ENCODE results near the gene LRBA. TPM values are rescaled to one million over a fixed set of nuclear protein-coding genes. Genes with fewer than 3 reads are reported as not detected.

LRBA gene
- total RNA-seq, 1 experiment from 2014 or later = 12.5 TPM

DNA sequence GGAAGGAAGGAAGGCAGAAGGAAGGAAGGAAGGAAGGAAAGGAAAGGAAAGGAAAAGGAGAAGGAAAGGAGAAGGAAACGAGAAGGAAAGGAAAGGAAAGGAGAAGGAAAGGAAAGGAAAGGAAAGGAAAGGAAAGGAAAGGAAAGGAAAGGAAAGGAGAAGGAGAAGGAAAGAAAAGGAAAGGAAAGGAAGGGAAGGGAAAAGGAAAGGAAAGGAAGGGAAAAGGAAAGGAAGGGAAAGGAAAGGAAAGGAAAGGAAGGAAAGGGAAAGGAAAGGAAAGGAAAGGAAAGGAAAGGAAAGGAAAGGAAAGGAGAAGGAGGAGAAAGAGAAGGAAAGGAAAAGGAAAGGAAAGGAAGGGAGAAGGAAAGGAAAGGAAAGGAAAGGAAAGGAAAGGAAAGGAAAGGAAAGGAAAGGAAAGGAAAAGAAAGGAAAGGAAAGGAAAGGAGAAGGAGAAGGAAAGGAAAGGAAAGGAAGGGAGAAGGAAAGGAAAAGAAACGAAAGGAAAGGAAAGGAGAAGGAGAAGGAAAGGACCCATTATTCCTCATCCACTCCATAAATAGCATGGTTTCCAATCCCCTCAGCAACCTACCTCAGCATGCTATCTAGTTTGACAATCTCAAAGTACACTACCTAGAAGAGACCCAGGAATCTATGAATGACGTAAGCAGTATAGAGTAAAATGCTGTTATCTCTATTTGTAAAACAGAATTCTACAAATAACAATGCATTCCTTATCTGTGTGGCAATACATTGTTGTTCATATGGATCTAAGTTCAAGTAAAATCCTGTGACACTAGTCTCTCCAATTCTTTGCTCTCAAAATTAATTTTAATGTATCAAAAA lies 209.7 kb downstream of the LRBA start:
- no peak for DNase-seq (ENCODE audit: low read depth)

DNA sequence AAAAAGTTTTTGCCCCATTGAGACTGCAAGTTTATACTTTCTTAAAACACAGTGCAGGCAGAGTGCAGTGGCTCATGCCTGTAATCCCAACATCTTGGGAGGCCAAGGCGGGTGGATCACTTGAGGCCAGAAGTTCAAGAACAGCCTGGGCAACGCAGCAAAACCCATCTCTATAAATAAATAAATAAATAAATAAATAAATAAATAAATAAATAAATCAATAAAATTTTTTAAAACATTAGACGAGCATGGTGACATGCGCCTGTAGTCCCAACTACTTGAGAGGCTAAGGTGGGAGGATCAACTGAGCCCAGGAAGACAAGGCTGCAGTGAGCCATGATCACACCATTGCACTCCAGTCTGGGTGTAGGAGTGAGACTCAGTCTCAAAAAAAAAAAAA lies 213.3 kb downstream of the LRBA start:
- DNase-seq (ENCODE audit: low read depth) = no peak

DNA sequence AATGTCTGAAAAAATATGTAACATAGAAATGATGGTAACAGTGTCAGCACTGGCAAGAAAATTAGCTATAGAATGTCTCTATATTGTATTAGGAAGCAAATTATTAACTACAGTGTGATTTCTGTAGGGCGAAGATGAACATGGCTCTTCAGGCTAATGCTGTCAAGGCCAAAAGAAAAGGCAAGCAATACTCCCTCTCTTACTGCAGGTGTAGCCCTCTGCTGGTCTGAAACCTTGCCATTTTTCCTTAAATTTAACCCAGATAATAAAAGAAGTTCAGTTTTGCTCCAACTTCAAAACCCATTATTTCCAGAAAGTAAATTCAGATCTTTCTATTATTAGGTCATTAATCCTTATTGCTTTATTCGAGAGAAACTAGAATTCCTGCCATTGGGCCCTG lies 215.9 kb downstream of the LRBA start:
- DNase-seq (ENCODE audit: low read depth) = no peak

DNA sequence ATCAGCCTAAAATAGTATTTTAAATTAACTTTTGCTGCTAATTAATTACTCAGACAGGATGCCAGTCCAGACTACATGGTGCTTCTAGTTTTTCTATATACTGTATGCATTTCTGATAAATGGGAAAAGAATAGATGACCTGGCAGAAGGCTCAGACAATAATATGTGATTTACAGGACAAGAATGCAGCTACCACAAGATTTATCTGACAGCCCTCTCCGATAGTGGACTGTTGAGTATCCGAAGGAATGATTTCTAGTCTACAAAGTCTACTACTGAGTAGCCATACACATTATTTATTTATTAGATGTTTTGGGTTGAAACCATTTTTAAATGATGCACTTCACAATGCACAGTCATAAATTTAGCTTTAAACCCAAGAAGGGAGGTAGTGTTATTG lies 220.4 kb downstream of the LRBA start:
- no peak for DNase-seq (ENCODE audit: low read depth)

DNA sequence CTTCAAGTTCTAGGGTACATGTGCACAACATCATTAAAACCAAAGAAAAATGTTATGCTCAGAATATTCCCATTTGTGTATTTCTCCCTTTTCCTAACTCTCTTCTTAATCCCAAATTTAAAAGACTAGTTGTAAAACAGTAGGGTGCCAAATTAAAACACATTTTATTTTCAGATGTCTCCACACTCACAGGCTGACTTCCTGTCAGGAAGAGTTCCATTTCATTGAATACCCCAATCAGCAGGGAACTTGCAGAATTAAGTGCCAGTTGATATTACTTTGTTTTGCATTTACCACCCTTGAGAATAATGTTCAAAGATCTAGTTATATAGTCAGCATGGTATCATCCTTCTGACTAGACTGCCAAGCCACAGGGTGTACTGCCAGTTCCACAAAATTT lies 225.2 kb downstream of the LRBA start:
- DNase-seq (ENCODE audit: low read depth) = no peak

DNA sequence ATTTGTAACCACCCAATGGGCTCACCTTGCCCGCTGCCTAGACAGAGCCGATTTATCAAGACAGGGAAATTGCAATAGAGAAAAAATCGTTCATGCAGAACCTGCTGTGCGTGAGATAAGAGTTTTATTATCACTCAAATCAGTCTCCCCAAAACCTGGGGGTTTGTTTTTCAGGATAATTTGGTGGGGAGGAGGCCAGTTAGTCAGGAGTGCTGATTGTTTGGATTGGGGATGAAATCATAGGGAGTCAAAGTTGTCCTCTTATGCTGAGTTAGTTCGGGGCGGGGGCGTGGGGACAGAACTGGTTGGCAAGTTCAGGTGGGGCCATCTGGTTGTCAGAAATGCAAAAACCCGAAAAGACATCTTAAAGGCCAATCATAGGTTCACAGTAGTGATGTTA lies 230.1 kb downstream of the LRBA start:
- DNase-seq (ENCODE audit: low read depth) = no peak

DNA sequence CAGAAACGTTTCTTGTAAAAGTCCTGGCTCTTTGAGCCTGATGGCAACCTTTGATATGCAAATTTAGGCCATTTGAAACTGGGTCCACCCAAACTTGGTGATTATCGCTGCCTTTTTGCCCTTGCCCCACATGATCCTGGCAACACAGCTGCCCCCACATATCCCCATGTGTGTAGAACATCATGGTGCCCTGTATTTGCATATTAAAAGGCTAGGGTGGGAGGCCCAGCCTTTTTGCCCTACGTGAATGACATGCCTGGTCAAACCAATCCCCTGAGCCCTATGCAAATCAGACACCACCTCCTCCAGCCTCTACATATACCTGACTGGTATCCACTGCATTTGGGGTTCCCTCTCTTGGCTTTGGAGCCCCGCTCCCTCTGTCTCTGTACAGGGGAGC lies 230.8 kb downstream of the LRBA start:
- DNase-seq (ENCODE audit: low read depth) = no peak

DNA sequence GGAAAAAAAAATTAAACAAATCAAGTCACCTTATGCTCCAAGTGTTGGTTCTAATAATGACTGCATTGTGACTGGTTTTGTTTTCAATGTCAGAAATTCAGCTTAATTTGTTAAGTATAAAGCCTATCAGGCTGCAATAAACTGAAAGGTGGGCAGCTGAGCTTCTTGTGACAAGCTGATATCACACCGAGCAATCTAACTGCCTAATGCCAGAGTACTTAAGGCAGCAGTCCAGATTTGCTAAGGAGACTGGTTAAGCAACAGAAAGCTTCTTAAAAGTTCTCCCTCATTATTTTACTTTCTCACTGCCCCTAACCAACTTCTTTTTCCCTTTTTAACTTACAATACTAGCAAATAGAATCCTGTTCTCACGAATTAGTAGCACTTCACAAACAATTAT lies 232.2 kb downstream of the LRBA start:
- no peak for DNase-seq (ENCODE audit: low read depth)

DNA sequence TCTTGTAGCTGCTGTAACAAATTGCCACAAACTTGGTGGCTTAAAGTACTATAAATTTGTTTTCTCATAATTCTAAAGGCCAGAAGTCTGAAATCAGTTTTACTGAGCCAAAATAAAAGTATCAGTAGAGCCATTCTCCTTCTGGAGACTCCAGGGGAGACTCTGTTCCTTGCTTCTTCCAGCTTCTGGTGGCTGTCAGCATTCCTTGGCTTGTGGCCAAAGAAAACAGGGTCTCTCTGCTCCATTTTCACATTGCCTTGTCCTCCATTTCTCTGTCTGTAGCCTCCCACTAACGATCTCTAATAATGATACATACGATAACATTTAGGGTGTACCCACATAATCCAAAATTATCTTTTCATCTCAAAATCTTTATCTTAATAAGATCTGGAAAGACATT lies 232.8 kb downstream of the LRBA start:
- peak; percentile 35 for DNase-seq (ENCODE audit: low read depth)

DNA sequence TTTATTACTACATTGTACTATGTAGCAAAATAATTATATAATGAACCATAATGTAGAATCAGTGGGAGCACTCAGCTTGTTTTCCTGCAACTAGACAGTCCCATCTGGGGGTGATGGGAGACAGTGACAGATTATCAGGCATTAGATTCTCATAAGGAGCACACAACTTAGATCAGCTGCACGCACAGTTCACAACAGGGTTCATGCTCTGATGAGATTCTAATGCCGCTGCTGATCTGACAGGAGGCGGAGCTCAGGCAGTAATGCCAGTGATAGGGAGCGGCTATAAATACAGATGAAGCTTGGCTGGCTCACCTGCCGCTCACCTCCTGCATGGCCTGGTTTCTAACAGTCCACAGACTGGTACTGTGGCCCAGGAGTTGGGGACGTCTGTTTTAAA lies 233.9 kb downstream of the LRBA start:
- DNase-seq (ENCODE audit: low read depth) = no peak

DNA sequence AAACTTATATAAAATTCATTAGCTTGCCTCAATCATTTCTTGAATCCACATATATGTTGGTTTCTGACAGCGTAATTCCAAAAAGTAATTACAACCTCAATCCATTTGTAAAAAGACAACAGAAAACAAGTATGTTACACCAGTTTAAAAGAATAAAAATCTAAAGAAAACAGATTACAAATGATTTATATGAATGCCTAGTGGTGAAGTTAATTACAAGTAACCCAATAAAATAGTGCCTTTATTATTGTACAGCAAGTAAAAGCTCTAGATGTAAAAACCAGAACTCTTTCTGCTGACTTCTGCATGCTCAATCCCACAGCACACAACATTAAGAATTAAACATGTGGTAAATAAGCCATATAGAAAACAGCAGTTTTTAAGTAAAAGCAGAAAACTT lies 235.4 kb downstream of the LRBA start:
- no peak for DNase-seq (ENCODE audit: low read depth)

DNA sequence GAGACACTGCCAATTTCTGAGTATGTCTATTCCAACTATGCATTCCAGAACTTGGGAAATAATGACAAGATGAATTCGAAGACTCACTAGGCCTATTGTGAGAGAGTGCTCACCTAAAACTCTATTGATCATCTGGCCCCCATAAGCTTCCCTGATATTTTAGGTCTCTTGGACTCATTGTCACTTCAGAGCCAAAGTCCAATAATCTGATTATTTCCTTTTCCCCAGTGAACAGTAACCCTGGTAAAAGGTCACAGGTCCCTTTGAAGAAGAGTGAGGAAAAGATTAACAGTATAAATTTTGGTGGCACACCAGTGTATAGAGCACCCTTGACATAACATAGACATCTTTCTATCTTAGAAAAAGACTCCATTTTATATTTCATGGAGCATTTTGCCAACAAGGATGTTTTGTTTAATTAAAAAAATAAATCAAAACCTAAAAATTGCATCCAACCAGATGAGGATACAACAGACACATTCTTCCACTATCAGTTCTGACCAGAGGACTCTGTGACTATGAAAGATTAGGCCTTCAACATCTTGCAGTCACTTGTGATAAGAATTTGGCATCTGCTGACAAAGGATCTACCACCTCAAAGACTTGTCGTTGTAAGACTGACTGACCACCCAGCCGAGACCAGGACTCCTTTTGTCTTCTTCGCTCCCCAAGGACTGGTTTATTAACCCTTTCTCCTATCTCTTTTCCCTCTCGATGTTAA lies 241.2 kb downstream of the LRBA start:
- no peak for DNase-seq (ENCODE audit: low read depth)

DNA sequence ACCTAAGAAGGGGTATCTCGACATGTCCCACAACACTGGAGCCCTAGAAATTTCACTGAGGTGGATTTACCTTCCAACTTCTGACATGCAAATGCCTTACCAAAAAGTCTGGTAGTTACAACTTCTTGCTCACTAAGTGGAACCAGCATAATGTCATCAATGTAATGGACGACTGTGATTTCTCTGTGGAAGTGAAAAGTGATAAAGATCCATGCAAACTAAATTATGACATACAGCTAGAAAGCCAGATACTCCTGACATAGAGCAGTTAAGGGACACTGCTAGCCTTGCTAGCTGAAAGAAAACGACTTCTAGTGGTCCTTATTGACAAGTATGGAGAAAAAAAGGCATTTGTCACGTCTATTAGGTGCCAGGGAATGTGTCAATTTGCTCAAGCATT lies 242.1 kb downstream of the LRBA start:
- no peak for DNase-seq (ENCODE audit: low read depth)

DNA sequence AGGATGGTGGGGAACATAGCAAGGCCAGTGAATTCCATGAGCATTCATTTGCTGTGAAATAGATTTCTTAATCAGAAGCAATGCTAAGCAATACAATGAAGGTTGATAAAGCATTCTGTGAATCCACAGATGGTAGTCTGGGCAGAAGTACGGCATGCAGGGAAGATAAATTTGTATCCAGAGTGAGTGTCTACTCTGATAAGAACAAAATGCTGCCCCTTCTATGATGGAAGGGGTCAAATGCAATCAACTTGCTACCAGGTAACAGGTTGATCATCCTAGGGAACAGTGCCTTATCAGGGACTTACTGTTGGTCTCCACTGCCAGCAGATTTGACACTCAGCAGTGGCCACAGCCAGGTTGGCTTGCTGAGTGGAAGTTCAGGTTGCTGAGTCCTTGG lies 243.7 kb downstream of the LRBA start:
- no peak for DNase-seq (ENCODE audit: low read depth)

DNA sequence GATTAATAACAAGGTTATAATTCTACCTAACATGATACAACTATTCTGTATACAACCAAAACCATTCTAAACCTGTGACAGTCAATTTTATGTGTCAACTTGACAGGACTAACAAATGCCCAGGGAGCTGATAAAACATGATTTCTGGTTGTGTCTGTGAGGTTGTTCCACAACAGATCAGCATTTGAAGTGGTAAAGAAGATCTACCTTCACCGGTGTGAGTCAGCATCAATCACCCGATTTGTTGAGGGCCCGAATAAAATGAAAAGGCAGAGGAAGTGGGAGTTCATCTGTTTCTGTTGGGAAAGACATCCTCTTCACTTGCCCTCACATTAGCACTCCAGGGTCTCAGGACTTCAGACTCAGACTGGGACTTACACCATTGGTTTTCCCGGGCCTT lies 245.2 kb downstream of the LRBA start:
- DNase-seq (ENCODE audit: low read depth) = peak; percentile 13

DNA sequence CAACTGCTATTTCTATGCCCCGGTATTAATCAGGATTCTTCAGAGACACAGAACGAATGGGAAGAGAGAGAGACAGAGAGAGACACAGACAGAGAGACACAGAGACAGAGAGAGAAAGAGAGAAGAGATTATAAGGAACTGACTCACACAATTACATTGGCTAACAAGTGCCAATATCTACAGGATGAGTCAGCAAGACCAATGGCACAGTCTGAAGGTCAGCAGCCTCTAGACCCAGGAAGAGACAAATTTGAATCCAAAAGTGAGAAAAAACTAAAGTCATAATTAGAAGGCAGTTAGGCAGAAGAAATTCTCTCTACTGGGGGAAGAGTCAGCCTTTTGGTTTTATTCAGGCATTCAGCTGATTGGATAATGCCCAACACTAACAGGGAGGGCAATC lies 245.8 kb downstream of the LRBA start:
- peak; percentile 72 for DNase-seq (ENCODE audit: low read depth)

DNA sequence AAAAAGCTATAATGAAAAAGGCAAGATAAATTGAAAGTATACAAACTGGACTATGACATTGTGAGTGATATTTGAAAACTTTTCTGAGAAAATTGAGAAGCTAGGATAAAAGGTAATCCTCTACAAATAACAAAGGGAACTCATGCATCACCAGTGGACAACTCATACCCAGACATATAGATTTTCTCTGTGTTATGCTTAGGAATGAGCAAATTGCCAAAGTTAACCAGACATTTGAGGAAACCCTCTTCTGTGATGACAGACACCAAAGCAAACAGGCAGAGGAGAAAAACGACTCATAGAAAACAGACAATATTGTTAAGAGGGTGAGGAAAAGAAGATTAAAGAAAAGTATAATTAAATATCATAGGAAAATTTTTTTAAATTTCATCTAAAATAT lies 246.6 kb downstream of the LRBA start:
- no peak for DNase-seq (ENCODE audit: low read depth)

DNA sequence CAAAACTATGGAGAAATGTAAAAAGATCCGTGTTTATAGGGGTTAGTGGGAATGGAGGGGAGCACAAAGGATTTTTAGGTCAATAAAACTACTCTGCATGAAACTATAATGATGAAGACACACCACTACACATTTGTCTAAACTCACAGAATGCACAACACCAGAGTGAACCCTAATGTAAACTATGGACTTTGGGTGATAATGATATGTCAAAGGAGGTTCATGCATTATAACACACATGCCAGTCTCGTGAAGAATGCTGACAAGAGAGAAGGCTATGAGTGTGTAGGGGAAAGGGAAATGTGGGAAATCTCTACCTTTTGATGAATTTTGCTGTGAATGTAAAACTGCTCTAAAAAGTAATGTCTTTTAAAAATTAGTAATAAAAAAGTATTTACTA lies 249.9 kb downstream of the LRBA start:
- no peak for DNase-seq (ENCODE audit: low read depth)

DNA sequence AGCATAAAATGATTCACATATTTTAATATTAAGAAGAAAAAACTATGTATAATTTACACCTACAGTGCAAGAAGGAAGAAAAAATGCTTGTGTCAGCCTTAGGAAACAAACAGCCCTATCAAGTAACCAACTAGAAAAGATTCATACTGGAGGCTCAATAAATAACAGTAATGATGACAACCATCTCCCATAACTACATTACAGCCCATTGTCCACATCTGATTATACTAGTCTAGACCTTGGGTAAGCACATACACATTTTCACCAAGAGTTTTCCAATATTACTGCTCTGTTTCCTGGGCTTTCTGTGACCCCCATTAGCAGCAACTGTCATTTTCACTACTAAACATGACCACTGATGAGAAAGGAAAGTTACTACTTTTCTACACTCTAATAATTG lies 263.4 kb downstream of the LRBA start:
- no peak for DNase-seq (ENCODE audit: low read depth)

DNA sequence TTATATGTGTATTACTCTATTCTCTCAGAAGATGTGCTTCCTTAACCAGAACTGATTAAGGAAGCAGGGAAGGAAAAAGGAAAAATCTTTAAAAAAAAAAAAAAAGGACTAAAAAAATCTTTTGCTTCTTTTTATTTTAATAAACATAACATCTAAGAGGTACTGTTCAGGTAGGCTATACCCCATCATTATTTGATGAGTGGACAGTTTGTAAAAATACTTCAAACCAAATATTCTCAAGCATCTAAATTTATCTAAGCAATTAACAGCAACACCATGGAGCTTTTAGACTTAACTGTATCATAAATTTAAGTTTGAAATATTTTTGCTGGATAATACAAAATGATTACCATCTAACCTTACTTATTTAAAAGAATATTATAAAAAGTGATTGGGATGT lies 264.3 kb downstream of the LRBA start:
- DNase-seq (ENCODE audit: low read depth) = no peak

DNA sequence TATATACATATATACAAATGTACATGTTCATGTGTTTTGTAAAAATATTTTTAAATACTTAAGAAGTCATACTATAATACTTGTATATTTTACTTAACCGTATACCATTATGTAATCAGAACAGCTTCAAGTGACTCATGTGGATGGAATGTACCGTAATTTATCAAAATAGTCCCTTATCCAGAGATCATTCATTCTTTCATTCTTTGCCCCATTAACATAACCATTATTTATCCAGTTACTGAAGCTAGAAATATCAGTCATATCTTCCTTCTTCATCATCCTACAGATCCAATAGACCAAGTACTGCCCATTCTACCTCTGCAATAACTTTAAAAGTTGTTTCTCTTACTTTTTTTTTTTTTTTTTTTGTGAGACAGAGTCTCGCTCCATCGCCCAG lies 268.9 kb downstream of the LRBA start:
- DNase-seq (ENCODE audit: low read depth) = peak; percentile 24

DNA sequence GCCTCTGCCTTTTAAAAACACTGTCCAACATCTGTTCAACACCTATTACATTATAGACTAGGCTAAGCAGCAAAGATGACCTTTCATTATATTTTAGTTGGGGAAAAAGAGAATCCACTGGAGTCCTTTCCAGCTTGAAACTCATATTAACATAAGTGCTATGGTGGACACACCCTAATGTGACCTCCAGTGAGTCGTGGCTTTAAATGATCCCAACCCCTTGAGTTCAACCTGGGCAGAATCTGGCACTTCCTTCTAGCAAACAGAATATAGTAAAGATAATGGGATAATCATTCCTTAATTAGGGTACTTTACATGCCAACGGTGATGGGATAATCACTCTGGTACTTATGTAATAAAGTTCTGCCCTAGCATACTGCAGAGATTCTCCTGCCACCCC lies 270.5 kb downstream of the LRBA start:
- no peak for DNase-seq (ENCODE audit: low read depth)

DNA sequence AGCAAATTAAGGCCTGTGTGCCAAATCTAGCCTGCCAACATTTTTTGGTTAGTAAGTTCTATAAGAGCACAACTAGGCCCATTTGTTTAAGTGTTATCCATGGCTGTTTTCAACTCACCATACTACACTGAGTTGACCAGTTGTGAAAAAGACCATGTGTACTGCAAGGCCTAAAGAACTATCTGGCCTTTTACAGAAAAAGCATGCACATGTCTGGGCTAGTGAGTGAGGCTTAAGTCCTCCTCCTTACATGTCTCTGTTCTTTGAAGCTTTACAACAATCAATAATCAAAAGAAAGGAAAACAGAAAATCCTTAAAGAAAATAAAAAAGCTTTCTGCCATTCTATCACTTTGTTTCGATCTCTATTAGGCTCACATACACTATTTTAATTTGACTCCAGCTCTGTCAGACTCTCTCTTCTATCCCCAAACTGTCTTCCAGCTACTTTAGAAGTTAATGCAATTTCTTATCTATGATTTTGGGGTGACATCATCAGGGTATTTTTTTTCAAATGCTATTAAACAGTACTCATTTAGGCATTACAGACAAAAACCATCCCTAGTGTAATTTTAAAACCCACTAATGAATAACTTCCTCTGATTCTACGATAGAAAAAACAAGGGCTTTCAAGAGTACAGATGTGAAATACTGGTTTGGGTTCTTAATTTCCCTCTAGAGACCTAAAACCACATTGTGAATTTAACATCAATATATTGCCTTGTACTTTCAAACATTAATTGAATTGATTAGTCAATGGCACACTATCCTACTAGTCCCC lies 271.3 kb downstream of the LRBA start:
- DNase-seq (ENCODE audit: low read depth) = no peak
